Liver (tissue), 9 donors: ENCODE measurements around the gene RAI14. TPM values are rescaled to one million over a fixed set of nuclear protein-coding genes. Genes with fewer than 3 reads are reported as not detected.

Experiments
- DNase-seq: peaks from one replicate; pipeline ENCODE4 v3.0.0-alpha.2; 2017; ENCODE audit warnings: low spot score
- H3K27ac ChIP-seq, 2 donors: one replicate each; pipeline ENCODE4 v1.7.0; 2013; ENCODE audit warnings: inconsistent platforms in 2 of 2, low read length in 2 of 2, control low read depth in 1 of 2, low read depth in 1 of 2, mild to moderate bottlenecking in 1 of 2
- H3K27me3 ChIP-seq, 4 donors: one replicate each; pipeline versions ENCODE4 v1.6.1 to v1.7.0; 2013; ENCODE audit warnings: low read length in 3 of 4, inconsistent platforms in 1 of 4, mild to moderate bottlenecking in 1 of 4, moderate library complexity in 1 of 4; ENCODE audit not compliant: control insufficient read depth in 4 of 4, insufficient read depth in 4 of 4
- H3K36me3 ChIP-seq, 4 donors: one replicate each; pipeline versions ENCODE4 v1.6.1 to v1.7.0; 2013; ENCODE audit warnings: low read length in 3 of 4, mild to moderate bottlenecking in 3 of 4, low read depth in 1 of 4, moderate library complexity in 1 of 4; ENCODE audit not compliant: control insufficient read depth in 4 of 4, insufficient read depth in 3 of 4
- H3K4me1 ChIP-seq, 4 donors: one replicate each; pipeline versions ENCODE4 v1.6.1 to v1.7.0; 2013; ENCODE audit warnings: low read length in 3 of 4, mild to moderate bottlenecking in 3 of 4, moderate library complexity in 1 of 4; ENCODE audit not compliant: control insufficient read depth in 4 of 4, insufficient read depth in 4 of 4
- H3K4me3 ChIP-seq, 3 donors: one replicate each; pipeline versions ENCODE4 v1.6.1 to v1.7.0; 2013; ENCODE audit warnings: low read length in 3 of 3, control low read depth in 1 of 3, low read depth in 1 of 3, mild to moderate bottlenecking in 1 of 3
- H3K9ac ChIP-seq, 2 donors: one replicate each; pipeline ENCODE4 v1.7.0; 2013; ENCODE audit warnings: low read length in 2 of 2, mild to moderate bottlenecking in 2 of 2, moderate library complexity in 2 of 2, control low read depth in 1 of 2, low read depth in 1 of 2
- H3K9me3 ChIP-seq, 4 donors: one replicate each; pipeline versions ENCODE4 v1.6.1 to v1.7.0; 2013; ENCODE audit warnings: low read length in 3 of 4; ENCODE audit not compliant: control insufficient read depth in 4 of 4
- CTCF ChIP-seq: fragments of 150-350 bp; IDR thresholded peaks from 2 replicates; pipeline ENCODE4 v1.5.1; 2017; ENCODE audit warnings: improper control_type of control experiment, low read depth, low read length; ENCODE audit not compliant: missing input control
- FOXA2 ChIP-seq: IDR thresholded peaks from 2 replicates; pipeline ENCODE4 v1.6.1; 2016; ENCODE audit warnings: antibody characterized with exemption
- HNF4A ChIP-seq, 2 donors: conservative IDR thresholded peaks; 2 replicates each; pipeline ENCODE4 v1.6.1; 2016; ENCODE audit warnings: antibody characterized with exemption in 2 of 2, mild to moderate bottlenecking in 2 of 2
- HNF4G ChIP-seq: IDR thresholded peaks from 2 replicates; pipeline ENCODE4 v1.6.1; 2016; ENCODE audit warnings: antibody characterized with exemption
- MAX ChIP-seq: IDR thresholded peaks from 2 replicates; pipeline ENCODE4 v1.6.1; 2016; ENCODE audit warnings: antibody characterized with exemption
- NR2F2 ChIP-seq: IDR thresholded peaks from 2 replicates; pipeline ENCODE4 v1.6.1; 2016; ENCODE audit warnings: antibody characterized with exemption
- RAD21 ChIP-seq, 2 donors: IDR thresholded peaks; 2 replicates each; pipeline ENCODE4 v1.6.1; 2016; ENCODE audit warnings: antibody characterized with exemption in 2 of 2, mild to moderate bottlenecking in 2 of 2
- REST ChIP-seq: IDR thresholded peaks from 2 replicates; pipeline ENCODE4 v1.6.1; 2016; ENCODE audit warnings: antibody characterized with exemption, mild to moderate bottlenecking
- RXRA ChIP-seq, 2 donors: IDR thresholded peaks; 2 replicates each; pipeline ENCODE4 v1.6.1; 2017 to 2018; ENCODE audit warnings: antibody characterized with exemption in 2 of 2, mild to moderate bottlenecking in 1 of 2
- SP1 ChIP-seq: IDR thresholded peaks from 2 replicates; pipeline ENCODE4 v1.6.1; 2018; ENCODE audit warnings: antibody characterized with exemption, mild to moderate bottlenecking
- TAF1 ChIP-seq: conservative IDR thresholded peaks from 2 replicates; pipeline ENCODE4 v1.6.1; 2016; ENCODE audit warnings: antibody characterized with exemption, mild to moderate bottlenecking
- YY1 ChIP-seq: IDR thresholded peaks from 2 replicates; pipeline ENCODE4 v1.6.1; 2016; ENCODE audit warnings: antibody characterized with exemption, mild to moderate bottlenecking
- whole genome bisulfite sequencing: extraction: QIAGEN DNeasy Blood & Tissue Kit; methylation state at CpG from one replicate; pipeline ENCODE4 v1.1.7; 2013; 5-methylcytosine and 5-hydroxymethylcytosine counted together
- polyA plus RNA-seq, 2 donors: library from polyadenylated mRNA; stranded (reverse) in 1 of 2; unstranded in 1 of 2; fragments of 200-250 nt in 1 of 2; fragments of >200 nt in 1 of 2; fragmentation: Nextera tagmentation in 1 of 2; extraction: Ambion mirVana in 1 of 2; gene quantifications; one replicate each; pipeline versions ENCODE4 v1.2.1 to v1.2.3, GENCODE V29; 2013 to 2015
- total RNA-seq, 2 donors: library from RNA; depleted of rRNA; stranded (reverse); fragments of >200 nt; gene quantifications; one replicate each; pipeline ENCODE4 v1.2.3, GENCODE V29; 2014
- donor health status: healthy.
- donor health status: healthy.
- donor health status: healthy.
- donor health status: healthy.
- donor health status: healthy.

Gene RAI14
- total and polyA plus RNA-seq, 4 donors: 7.8 to 21.4 (median 11.4) TPM

GRCh38 chr5:34628373-34628772 is 27.8 kb upstream of the RAI14 start (continued):
- TF ChIP-seq CTCF (no peak), MAX (no peak), TAF1 (no peak), NR2F2 (no peak), HNF4A (conservative IDR thresholded peaks at IDR 0.05) (no peak), YY1 (no peak)

- Histone ChIP-seq H3K27ac (no peak overlapping the region), H3K4me3 (no peak overlapping the region), H3K27me3 (no peaks in the 10 kb centered on the region), H3K36me3 (no peaks in the 10 kb centered on the region), H3K9me3 (no peaks in the 10 kb centered on the region), H3K9ac (no peak overlapping the region), H3K4me1 (no peaks in the 10 kb centered on the region)
- no peak for DNase-seq
- 92% methylated on average over 4 of the region's 4 CpGs for WGBS
- TF ChIP-seq CTCF (no peak), HNF4A (conservative IDR thresholded peaks at IDR 0.05) (no peak), YY1 (no peak), FOXA2 (no peak), MAX (no peak), RAD21 (IDR thresholded peaks at IDR 0.05) (no peak), SP1 (no peak)
Observed at GRCh38 chr5:34630596-34630995, 25.5 kb upstream of the RAI14 start.

GRCh38 chr5:34632807-34633422 is 23.2 kb upstream of the RAI14 start:
- no peak overlapping the region for H3K4me3 ChIP-seq
- H3K27ac ChIP-seq: no peak overlapping the region
- DNase-seq: no peak
- no peaks in the 10 kb centered on the region for H3K36me3 ChIP-seq
- H3K9me3 ChIP-seq: no peaks in the 10 kb centered on the region
- no peak overlapping the region for H3K9ac ChIP-seq
- no peaks in the 10 kb centered on the region for H3K4me1 ChIP-seq
- H3K27me3 ChIP-seq: no peaks in the 10 kb centered on the region
- TF ChIP-seq RXRA (IDR thresholded peaks at IDR 0.05) (peak; percentile 28 to 47), RAD21 (IDR thresholded peaks at IDR 0.05) (peak in 1 of 2 donors; percentile 27), CTCF (no peak), SP1 (peak; percentile 22), REST (no peak), NR2F2 (peak; percentile 93), HNF4G (no peak)
- WGBS: 60% methylated on average over 8 of the region's 8 CpGs
